Fibroblast of skin of right biceps (primary cell): ENCODE data around the gene PACC1.
"Not testable (repeated sequence)": the region's sequence is repeated elsewhere in the genome, so short reads cannot be mapped to it uniquely, and the experiment has no call there.

Source experiments
- DNase-seq: peaks from one replicate; pipeline ENCODE4 v3.0.0-alpha.2; 2013

Gene PACC1

DNA sequence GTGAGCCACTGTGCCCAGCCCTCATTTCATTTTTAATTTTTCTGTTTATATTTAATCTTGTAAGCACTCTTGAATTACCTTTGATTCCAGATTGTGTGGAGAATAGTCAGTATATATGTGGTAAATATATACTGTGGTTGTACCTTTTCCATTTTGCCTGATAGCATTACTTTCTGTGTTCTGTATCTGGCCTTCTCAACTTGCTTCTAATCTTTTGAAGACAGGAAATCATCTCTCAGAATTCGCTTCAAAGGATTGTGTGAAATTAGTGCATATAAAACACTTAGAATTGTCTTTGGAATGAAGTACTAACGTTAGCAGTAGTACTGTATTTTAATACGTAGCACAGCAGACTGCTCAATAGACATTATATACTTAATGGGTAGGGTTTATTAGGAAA is 91.6 kb downstream of the PACC1 start:
- no peak for DNase-seq

DNA sequence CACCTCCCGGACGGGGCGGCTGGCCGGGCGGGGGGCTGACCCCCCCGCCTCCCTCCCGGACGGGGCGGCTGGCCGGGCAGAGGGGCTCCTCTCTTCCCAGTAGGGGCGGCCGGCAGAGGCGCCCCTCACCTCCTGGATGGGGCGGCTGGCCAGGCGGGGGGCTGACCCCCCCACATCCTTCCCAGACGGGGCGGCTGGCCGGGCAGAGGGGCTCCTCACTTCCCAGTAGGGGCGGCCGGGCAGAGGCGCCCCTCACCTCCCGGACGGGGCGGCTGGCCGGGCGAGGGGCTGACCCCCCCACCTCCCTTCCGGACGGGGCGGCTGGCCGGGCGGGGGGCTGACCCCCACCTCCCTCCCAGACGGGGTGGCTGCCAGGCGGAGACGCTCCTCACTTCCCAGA is 93.7 kb downstream of the PACC1 start:
- not testable (repeated sequence) for DNase-seq

DNA sequence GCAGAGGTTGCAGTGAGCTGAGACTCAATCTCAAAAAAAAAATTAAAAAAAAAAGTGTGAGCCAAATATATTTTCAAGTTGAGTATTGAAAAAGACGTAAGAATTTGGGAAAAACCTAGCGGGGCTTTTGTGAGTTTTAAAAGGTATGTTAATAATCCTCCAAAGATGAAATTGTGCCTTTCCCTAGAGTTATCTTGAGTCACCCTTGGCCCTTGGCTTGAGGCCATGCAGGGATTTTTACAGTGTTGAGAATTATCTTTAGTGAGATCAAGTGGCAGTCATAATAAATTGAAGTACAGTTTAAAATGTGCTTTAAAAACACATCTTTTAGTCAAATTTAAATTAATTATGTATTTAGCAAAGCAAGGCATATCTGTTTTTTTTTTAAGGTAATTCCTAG is 96.8 kb downstream of the PACC1 start:
- peak; percentile 26 for DNase-seq

DNA sequence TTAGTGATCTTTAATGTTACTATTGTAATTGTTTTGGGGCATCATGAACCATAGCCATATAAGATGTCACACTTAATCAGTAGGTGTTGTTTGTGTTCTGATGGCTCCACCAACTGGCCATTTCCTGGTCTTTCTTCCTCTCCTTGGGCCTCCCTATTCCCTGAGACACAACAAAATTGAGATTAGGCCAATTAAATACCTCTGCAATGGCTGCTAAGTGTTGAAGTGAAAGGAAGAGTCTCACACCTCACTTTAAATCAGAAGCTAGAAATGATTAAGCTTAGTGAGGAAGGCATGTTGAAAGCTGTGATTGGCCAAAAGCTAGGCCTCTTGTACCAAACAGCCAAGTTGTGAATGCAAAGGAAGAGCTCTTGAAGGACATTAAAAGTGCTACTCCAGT is 98.8 kb downstream of the PACC1 start:
- peak; percentile 30 for DNase-seq

DNA sequence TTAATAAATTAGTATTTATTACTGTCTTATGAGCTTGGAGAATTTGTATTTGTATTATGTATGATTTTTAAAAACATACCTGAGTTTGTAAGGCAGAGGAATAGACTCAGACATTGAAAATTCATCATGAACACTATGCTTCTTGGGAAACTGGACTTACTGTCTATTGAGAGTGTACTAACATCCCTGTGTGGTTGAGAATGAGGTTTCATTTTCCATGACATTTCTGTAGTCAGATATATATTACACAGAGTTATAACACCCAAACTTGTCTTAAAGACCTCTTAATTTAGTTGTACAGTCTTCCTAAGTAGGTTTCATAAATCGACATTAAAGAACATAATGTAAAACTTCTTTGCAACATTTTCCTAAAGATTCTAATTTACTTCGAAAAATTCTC is 99.5 kb downstream of the PACC1 start:
- DNase-seq, result no peak
